GM18867 (cell line): ENCODE results near the gene GADL1.

Experiments used
- ATAC-seq: cut with Tn5 transposase; IDR thresholded peaks from one replicate; pipeline ENCODE4 v1.9.1; 2021; ENCODE audit warnings: mild to moderate bottlenecking, moderate library complexity; ENCODE audit not compliant: unreplicated experiment

Gene GADL1

DNA sequence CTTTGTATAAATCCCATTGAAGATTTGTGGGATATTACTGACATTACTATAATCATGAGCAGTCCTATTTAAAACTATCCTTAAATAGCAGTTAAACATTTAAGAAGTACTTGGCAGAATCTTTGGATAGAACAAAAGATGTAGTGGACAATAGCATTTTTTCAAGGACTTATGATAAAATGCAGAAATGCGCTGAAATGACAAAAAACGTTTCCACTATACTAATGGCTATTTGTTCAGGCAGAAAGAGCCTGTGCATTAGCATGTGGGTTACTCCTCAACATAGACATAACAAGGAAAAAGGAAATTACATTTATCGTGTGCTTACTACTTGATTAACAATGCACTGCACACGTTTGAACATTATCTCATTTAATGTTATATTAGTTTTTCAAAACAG is 80.7 kb downstream of the GADL1 start:
- ATAC-seq: no peak

DNA sequence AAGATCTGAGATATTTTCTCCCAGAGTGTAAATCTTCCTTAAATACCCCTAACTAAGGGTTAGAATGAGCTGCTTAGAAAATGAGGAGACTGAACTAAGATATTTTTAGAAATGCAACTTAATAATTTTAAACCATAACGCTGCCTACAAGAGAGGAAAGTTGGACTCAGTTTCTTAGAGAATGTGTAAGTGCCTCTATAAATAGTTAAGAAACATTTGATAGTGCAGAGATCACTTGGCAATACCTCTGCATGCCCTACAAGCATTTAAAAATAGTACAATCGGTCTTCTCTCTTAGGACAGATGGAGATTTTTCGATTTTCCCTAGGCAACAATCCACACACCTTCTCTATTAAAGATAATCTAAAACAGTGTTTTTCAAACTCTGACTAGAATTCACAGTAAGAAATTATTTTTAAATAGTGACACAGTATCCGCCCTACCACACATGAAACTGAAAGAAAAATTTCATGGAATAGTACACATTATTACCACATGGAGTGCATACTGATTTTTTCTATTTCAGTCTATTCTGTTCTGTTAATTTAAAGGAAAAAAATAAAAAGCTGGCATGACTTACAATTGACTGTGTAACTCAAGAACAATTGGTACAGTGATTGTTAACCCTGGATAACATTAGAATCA is 83.2 kb downstream of the GADL1 start:
- no peak for ATAC-seq

DNA sequence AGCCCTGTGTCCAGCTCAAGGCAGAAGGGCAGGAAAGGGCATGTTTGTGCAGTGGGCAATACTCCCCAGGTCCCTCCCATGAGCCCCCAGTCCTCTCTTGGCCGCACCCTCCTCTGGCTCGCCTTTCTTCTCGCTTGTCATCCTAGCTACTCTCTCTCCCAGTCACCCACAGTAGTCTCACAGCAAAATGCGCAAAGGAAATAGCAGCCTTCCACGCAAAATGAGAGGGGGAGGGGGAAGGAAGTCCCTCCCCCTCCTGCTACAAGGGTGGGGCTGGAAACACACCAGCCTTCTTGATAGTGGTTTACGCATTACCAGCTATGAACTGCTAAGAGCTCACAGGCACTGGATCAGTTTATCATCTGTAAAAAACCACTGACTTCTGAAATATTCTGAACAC is 83.8 kb downstream of the GADL1 start:
- ATAC-seq: no peak

DNA sequence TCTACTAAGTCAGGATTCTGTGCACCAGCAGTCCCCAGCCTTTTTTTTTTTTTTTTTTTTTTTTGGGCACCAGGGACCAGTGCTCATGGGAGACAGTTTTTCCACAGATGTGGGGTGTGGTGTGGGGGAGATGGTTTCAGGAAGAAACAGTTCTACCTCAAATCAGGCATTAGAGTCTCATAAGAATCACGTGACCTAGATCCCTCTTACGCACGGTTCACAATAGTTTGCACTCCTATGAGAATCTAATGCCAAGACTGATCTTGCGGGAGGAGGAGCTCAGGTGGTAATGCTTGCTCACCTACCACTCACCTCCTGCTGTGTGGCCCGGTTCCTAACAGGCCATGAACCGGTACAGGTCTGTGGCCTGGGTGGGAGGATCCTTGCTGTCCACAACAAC is 88.8 kb downstream of the GADL1 start:
- no peak for ATAC-seq

DNA sequence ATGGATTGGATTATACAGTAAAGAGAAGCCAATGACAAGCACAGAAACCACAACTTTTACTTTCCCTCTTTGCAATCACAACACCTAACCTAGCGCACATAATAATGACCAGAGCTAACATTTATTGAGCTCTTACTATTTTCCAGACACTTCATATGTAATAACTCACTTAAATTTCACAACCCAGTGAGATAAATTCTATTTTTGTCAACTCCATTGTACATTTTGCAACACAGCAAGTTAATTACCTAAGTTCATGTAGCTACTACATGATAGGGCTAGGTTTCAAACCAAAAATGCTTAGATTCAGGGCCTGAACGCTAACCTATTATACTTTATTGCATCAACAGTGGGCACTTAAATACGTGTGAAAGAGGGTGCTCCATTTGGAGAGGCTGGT is 89.5 kb downstream of the GADL1 start:
- no peak for ATAC-seq

DNA sequence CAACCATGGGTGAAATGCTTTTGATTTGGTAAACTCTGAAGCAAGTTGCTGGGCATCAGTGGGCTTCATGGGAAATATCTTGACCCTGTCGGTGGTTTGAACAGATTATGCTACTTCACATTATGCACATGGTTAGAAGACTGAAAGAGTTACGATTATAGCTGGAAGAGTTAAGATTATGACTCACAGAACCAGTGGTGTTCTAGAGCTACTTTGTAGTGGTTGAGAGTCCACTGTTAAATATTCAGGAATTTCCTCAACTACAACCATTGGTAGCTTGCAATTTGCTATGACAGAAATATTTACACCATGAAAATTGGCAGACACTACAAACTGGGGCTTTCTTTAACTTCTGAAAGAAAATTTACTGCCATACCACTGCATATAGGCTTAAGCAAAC is 99.3 kb downstream of the GADL1 start:
- no peak for ATAC-seq

DNA sequence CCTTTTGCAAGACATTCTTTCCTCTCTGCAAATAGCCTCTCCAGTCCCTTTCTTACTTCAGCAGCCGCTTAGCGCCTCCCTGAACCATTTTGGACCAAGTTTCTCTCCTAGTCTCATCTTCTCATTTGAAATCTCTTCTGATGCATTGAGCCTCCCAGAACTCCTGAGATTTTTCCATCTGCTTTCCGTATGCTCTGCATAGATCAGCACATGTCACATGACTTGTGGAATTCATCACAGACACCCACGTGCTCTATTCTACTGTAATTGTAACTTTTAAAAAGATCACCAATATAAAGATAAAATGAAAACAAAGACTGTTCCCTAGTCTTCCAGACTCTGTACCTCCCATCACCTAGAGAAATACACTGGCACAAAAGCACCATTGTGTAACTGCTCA is 100.7 kb downstream of the GADL1 start:
- ATAC-seq: no peak

DNA sequence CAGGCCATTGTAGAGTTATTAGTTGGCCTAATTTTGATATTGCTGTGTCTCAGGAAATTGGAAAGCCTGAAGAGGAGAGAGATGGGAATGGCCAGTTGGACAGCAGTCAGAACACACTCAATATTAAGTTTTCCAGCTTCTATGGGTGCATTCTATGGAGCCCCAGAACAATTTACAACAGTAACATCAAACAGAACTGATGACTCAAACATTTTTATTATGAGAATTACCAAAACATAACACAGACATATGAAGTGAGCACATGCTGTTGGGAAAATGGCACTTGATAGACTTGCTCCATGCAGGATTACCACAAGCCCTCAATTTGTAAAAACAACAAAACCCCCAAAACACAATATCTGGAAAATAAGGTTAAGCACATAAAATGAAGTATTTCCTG is 104.3 kb downstream of the GADL1 start:
- ATAC-seq: no peak

DNA sequence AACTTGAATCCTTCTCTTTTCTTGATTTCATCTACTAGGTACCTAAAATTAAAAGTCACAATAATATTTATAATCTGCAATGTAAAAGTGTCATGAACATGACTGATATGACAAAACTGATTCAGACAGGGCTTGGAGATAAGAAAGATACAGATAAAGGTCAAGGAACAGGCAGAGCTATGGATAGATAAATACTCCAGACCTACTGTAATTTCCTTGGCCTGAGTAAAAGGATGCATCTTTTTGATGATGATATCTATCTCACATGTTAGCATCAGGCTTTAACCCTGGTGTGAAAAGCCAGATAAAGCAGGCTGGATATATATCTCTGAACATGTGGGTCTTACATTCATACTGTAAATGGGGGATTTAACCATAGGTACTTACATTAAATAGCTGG is 108.1 kb downstream of the GADL1 start:
- no peak for ATAC-seq

DNA sequence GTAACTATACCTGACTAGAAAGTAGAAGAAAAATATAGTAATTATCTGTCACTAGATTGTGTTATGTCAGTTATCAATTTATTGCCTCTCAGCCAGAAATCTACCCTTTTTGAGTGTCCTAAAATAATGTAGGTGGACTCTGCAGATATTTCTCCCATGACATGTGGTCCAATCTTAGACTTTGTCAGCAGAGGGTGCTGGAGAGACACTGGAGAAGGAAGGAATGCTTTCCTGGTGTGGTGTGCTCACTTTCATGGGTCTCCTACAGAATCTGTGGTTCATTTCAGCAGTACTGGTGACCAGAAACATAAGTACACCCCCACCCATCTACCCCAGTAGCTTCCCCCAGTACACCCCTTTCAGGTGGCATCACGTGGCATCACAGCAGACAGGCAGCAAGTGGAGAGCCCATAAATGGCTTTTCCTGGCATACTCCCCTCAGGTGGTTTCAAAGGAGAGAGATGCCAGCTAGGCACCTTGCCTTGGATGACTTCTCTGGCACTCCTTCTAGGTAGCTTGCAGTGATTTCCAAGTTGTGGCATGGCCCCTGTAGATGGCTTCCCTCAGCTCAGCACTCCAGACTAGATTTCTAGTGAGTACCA is 114.7 kb downstream of the GADL1 start:
- ATAC-seq: no peak

DNA sequence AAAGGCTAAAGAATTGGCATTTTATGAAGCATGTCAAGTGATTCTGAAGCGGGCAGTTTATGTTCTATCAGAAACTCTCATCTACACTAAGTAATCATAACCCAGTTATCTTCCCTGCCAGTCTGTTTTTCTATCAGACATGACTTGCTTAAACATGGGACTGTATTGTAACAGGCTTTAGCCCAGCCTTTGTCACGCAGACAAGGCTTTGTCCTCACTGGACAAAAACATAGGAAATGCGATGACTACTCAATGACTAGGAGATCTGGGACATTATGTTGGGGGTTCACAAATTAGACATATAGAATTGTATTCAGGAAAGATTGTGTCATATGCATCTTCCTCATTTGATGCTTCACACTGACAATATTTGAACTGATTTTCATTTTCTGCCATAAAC is 115.5 kb downstream of the GADL1 start:
- ATAC-seq: no peak

DNA sequence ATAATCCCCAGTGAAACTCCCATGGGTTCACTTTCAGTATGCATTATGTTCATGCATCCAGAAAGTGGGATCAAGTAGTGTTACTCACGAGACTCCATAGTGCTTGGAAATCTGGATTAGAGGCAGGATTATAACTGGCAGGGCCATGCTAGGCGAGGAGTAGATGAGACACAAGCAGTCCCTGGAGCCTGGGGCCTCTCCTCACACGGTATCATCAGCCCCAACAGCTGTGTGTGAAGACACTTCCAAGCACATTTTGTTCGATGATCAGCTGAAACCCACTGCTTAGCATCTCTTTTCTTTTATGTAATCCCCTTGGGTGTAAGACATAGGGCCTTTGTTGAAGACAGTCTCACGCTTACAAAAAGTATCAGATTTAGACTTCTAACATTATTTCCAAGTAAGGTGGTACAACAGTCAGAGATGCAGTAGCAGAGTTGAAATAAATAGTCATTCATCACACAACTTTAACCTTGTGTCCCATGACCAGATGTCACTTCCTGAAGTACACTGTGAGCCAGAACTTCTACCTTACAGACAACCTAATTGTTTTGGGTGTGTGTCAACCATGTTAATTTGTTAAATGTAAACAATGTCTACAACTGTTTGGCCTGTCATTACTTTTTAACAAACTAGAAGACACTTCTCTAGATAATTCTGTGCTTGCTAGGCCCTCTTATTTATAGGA is 116.9 kb downstream of the GADL1 start:
- ATAC-seq: no peak

DNA sequence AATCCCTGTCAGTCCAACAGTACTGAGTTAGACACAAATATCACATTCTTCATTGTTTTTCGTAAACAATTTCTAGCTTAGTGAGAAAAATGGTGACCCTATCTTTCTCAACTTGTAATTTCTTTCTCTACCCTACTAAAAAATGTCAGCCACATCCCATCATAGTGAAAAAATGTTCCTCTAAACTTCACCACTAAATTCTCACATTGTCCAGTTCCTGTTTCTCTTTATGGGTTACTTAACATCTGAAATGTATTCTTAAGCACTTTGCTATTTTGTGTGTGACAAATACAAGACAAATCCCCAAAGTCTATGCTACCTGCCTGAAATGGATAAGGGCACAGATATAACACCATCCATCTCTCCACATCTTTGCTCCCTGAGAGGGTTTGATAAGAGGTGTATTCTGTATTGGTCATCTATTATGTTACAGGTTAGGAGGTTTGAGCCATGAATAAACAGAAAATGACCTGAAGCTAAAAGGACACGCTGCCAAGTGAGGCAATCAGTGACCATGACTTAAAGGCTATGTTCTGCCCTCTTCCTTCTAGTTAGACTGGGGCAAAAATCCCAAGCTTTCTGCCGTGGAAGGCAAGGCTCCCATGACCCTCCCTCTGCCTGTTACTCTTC is 118.2 kb downstream of the GADL1 start:
- no peak for ATAC-seq

DNA sequence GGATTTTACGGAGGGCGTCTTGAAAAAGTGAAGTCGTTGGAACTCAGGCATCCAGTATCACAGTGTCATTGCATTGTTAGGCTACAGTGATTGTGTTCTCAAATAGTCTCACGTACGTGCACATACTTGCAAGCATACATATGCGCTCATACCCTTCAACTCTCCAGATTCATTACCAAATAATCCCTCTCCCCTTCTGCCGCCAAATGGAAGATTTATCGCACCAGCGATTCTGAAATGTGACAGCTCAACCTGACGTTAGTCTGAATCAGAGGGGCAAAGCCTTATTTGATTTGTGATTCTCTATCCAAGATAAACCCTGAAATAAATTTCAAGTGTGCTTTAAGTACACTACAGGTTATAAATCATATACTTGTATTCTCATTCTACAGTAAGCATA is 119.4 kb downstream of the GADL1 start:
- no peak for ATAC-seq

DNA sequence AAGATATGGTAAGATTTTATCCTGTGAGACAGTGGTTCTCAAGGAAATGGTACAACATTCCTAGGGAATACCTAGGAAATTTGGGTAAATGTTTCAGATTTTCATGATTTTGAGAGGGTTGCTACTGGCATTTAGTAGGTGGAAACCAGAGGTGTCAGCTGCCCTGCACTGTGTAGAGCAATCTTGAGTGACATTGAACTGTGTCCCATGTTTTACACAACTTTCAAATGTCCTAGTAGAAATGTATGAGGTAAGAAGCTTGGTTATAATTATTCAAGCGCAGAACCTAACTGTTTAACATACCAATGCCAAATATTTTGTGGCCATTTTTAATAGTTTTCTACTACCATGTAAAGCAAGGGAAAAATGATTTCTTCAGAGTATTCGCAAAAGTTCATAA is 120.4 kb downstream of the GADL1 start:
- no peak for ATAC-seq

DNA sequence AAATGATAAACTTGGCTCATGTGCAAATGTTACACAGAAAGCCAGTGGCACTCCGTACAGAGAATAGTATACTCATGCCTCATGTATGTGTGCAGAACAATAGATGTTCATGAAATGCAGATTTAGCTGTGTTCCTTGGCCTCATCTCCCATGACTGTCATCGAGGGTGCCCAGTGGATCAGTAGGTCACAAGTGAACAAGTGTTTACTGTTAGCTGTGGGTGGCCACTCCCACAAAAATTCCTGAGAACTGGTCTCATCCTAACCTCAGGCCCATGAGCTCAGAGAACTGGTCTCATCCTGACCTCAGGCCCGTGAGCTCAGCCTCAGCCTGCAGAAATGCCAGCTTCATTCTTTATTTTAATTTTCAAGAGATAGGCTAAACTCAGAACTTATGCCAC is 124.1 kb downstream of the GADL1 start:
- ATAC-seq: no peak

DNA sequence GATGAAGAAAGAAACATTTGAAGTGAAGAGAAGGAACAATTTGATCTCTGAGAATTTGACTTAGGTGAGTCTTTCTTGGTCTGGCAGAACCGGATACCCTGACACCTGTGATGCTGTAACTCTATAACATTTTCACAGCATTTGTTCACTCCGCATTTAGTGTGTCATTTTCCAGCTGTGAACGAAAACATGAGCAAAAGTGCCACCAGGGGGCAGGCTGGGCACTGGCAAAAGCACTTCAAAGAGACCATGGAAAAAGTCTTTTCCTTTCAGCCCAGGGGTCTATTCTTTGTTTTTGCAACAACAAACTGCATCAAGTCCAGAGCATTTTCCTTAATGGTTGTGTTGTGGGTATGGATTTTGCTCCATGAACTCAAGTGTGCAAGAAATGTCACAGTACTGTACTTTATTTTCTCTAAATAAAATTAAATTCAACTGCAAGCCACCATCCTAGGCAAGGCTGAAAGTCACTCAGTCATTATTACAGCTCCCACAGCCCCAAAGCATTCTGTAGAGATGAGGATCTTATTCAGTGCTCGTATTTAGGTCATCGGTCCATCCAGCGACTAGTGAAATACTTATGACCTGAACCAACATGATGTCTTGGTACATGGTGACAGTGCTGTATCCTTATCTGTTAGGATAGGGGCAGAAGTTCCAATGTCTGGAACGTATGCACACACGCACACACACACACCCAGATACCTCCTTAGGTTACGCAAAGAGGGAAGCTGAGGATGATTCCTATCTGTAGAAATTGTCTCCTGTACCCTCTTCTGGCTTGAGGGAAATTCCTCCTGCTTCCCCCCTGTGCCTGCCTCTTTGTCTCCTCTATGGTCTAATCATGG is 125.5 kb downstream of the GADL1 start:
- no peak for ATAC-seq

DNA sequence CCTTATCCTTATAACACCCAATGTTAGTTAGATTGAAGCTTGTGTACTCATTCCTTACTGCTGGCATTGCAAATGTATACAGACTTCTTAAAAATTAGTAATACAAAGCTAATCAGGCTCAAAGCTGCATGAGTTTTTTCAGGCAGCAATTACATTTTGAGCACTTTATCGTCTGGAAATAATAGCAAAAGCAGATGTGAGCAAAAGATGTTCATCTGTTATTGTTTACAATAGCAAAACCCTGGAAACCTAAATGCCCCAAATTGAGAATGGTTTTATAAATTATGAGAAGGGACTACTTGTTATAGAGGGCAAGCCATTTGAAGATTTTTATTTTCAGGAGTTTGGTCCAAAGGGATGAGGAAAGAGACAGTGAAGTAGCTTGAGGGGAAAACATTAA is 126.4 kb downstream of the GADL1 start:
- ATAC-seq: no peak

DNA sequence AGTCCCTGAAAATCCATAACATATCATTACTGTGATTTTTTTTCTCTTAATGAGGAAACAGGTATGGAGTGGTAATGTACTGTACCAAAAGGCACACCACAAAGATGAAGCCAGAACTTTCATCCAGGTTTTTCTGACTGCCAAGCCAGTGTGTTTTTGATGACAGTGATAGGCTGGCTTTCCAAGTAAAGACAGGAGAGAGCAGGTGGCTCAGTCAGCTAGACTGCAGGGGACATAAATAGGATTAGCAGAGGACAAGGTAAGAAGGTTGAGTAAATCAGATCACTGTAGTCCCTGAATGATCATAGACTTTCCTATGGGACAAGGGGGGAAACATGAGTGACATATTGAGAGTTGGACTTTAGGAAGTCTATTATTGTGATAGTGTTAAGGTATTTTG is 127.9 kb downstream of the GADL1 start:
- no peak for ATAC-seq

DNA sequence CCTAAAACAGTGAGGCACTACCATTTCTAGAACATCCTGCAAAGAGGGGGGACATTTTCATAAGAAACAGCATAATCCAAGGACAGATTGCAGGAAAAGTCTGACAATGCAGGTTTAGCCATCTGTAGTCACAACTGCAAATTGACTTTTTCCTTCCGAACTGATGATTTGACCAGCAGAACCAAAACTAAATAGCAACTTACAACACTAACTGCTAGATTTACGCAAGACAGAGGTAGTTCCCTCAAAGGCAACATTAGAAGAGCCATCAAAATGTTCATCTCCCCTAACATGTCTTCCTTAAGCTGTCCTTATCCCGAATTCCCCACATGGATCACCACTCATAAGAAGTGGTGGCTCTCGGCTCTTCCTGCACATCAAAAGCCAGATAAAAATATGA is 129.6 kb downstream of the GADL1 start:
- ATAC-seq: no peak

DNA sequence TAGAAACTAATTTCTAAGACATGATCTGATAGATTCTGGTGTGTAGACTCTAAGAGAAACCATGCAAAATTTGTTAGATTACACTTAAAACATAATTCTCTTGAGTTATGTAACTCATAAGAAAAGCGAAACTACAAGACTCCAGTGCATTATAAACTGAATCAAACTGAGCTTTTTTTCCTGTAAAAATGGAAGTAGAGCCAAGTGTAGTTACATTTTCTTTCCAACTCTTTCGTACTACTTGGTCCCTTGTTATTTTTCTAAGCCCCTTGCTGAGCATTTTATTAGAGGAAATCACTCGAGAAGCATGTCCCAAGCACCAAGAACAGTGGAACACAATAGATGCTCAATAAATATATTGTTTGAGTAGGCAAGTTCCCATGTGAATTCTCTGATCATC is 130.2 kb downstream of the GADL1 start:
- no peak for ATAC-seq
